ENCODE results near the gene NYAP1.
"Not testable (repeated sequence)": the region's sequence is repeated elsewhere in the genome, so short reads cannot be mapped to it uniquely, and the experiment has no call there.

Gene NYAP1

DNA sequence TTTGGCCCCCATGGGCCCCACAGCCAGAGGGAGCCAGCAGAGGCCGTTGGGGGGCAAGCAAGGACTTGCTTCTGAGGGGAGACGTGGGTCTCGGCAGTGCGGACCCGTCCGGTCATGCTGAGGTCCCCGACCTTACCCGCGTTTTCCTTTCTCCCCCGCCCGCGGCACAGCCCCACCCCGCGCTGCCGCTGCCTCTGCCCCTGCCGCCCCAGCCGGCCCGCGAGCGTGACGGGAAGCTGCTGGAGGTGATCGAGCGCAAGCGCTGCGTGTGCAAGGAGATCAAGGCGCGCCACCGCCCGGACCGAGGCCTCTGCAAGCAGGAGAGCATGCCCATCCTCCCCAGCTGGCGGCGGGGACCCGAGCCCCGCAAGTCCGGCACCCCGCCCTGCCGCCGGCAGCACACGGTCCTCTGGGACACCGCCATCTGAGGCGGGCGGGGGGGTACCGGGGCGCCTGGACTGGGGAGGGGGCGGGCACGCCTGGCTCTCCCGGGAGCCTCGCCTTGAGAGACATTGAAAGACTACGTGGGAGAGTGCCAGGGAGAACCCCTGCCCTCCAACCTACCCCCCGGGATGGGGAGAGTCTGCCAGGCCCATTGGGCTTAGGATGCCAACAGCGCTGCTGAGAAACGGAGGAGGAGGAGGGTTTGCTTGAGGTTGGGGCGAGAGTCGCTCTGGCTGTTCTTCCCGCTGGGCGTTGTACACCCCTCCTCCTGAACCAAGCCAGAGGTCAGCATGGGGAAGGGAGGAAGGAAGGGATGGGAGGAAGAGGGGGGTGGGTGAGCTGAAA is 9.9 kb downstream of the NYAP1 start:
- TF ChIP-seq CTCF (IDR thresholded peaks at IDR 0.05; ENCODE audit: borderline replicate concordance, insufficient read depth, low read depth, low read length): peak; percentile 26; the same call in 1 of the 2 replicates
- H3K4me3 ChIP-seq (ENCODE audit: low read depth, low read length): peak overlapping the region; percentile 48

DNA sequence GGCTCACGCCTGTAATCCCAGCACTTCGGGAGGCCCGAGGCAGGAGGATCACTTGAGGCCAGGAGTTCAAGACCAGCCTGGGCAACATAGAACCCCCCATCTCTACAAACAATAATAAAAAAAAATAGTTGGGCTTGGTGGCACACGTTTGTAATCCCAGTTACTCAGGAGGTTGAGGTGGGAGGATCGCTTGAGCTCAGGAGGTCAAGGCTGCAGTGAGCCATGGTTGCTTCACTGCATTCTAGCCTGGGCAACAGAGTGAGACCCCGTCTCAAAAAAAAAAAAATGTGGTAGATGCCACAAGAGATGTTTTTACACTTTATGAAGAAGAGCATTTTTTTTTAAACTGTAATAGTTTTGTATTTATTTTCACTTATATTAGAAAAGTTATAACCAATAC is 12.8 kb downstream of the NYAP1 start:
- H3K4me3 ChIP-seq (ENCODE audit: low read depth, low read length): no peak overlapping the region

DNA sequence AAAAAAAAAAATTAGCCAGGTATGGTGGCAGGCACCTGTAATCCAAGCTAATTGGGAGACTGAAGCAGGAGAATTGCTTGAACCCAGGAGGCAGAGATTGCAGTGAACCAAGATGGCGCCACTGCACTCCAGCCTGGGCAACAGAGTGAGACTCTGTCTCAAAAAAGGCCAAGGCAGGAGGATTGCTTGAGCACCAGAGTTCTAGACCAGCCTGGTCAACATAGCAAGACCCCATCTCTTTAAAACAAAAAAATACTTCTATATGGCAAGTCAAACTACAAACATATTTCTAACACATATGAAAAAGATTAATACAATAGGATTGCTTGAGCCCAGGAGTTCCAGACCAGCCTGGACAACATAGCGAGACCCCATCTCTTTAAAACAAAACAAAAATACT is 17.0 kb downstream of the NYAP1 start:
- not testable (repeated sequence) for H3K4me3 ChIP-seq (ENCODE audit: low read depth, low read length)

More for the DNA sequence above, 12.8 kb downstream of the NYAP1 start:
- TF ChIP-seq CTCF (IDR thresholded peaks at IDR 0.05; ENCODE audit: borderline replicate concordance, insufficient read depth, low read depth, low read length): no peak

GRCh38 chr7:100504031-100504430 is 20.3 kb downstream of the NYAP1 start:
- not testable (repeated sequence) for H3K4me3 ChIP-seq (ENCODE audit: low read depth, low read length)

DNA sequence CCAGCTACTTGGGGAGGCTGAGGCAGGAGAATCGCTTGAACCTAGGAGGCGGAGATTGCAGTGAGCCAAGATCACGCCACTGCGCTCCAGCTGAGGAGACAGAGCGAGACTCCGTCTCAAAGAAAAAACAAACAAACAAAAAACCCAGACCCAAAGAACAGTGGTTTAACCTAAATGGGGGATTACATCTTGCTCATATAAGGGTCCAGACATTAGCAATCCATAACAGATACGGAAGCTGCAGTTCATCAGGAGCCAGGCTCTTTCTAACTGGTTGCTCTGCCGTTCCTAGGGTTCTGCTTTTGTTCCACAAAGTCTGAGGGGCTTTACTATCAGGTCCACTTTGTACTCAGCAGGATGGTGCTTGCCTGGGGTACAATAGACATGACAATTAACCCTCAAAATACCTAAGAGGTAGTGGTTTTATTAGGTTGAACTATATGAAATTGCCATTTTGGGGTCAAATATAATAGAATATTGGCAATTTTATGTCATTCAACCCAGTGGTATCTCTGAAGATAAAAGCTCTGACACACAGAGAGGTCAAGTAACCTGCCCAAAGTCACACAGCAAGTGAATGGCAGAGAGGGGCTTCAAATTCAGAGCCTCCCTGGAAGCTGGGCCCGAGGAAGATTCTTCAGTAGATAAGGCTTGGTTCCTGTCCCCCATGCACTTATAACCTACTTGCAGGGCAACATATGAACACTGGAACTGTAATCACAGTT is 21.3 kb downstream of the NYAP1 start:
- TF ChIP-seq CTCF (IDR thresholded peaks at IDR 0.05; ENCODE audit: borderline replicate concordance, insufficient read depth, low read depth, low read length): no peak

DNA sequence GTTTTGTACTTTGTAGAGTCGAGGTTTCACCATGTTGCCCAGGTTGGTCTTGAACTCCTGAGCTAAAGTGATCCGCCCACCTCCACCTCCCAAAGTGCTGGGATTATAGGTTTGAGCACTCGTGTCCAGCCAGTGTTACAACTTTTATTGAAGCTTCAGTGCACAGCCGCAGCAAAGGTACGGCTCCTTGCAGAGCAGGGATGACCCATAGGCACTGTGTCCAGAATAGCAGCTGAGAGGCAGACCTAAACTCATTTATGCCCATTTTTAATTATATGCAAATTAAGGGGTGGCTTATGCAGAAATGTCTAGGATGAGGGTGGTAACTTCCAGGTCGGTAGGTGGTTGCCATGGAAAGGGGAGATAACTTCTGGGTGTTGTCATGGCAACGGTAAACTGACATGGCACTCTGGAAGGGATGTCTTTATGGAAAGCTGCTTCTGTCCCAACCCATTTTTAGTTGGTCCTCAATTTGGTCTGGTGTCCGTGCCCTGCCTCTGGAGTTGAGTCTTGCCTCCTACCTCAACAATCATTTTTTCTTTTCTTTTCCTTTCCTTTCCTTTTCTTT is 22.7 kb downstream of the NYAP1 start:
- no peak for TF ChIP-seq CTCF (IDR thresholded peaks at IDR 0.05; ENCODE audit: borderline replicate concordance, insufficient read depth, low read depth, low read length)
- H3K4me3 ChIP-seq (ENCODE audit: low read depth, low read length): no peak overlapping the region

More for the DNA sequence above, 21.3 kb downstream of the NYAP1 start:
- no peak overlapping the region for H3K4me3 ChIP-seq (ENCODE audit: low read depth, low read length)

GRCh38 chr7:100509231-100509630 is 25.5 kb downstream of the NYAP1 start:
- no peak overlapping the region for H3K4me3 ChIP-seq (ENCODE audit: low read depth, low read length)
- TF ChIP-seq CTCF (IDR thresholded peaks at IDR 0.05; ENCODE audit: borderline replicate concordance, insufficient read depth, low read depth, low read length): no peak

Measured in GM12875 (cell line).